WERI-Rb-1 (cell line): ENCODE data around the gene EPHA3.

ENCODE experiments used
- DNase-seq: peaks from one replicate; pipeline ENCODE4 v3.0.0-alpha.2; 2020
- H3K27ac ChIP-seq: fragments of 250-450 bp; sonication (Bioruptor Pico); 2 replicates; pipeline ENCODE4 v1.5.1; 2020; ENCODE audit warnings: mild to moderate bottlenecking, moderate library complexity
- H3K27me3 ChIP-seq: fragments of 250-450 bp; sonication (Bioruptor Pico); 2 replicates; pipeline ENCODE4 v1.5.1; 2021; ENCODE audit warnings: mild to moderate bottlenecking, low read depth, moderate library complexity; ENCODE audit not compliant: insufficient read depth, severe bottlenecking
- H3K36me3 ChIP-seq: fragments of 250-450 bp; sonication (Bioruptor Pico); 2 replicates; pipeline ENCODE4 v1.5.1; 2020; ENCODE audit warnings: mild to moderate bottlenecking, moderate library complexity
- H3K4me3 ChIP-seq: 2 replicates; pipeline ENCODE4 v1.5.1; 2011; ENCODE audit warnings: low read depth, mild to moderate bottlenecking, control low read depth, low read length
- H3K9me3 ChIP-seq: fragments of 250-450 bp; sonication (Bioruptor Pico); 2 replicates; pipeline ENCODE4 v1.5.1; 2021; ENCODE audit warnings: mild to moderate bottlenecking, moderate library complexity; ENCODE audit not compliant: severe bottlenecking
- TF ChIP-seq, protein P1 (sequence below): IDR thresholded peaks from 2 replicates; pipeline ENCODE4 v1.5.1; 2011; ENCODE audit warnings: low read depth, mild to moderate bottlenecking, control low read depth, inconsistent platforms, low read length

The EPHA3 gene

GRCh38 chr3:89306540-89306939 is 199.1 kb downstream of the EPHA3 start:
- no peaks in the 10 kb centered on the region for H3K36me3 ChIP-seq
- no peak for DNase-seq
- H3K27me3 ChIP-seq = no peaks in the 10 kb centered on the region
- TF ChIP-seq, protein P1, sequence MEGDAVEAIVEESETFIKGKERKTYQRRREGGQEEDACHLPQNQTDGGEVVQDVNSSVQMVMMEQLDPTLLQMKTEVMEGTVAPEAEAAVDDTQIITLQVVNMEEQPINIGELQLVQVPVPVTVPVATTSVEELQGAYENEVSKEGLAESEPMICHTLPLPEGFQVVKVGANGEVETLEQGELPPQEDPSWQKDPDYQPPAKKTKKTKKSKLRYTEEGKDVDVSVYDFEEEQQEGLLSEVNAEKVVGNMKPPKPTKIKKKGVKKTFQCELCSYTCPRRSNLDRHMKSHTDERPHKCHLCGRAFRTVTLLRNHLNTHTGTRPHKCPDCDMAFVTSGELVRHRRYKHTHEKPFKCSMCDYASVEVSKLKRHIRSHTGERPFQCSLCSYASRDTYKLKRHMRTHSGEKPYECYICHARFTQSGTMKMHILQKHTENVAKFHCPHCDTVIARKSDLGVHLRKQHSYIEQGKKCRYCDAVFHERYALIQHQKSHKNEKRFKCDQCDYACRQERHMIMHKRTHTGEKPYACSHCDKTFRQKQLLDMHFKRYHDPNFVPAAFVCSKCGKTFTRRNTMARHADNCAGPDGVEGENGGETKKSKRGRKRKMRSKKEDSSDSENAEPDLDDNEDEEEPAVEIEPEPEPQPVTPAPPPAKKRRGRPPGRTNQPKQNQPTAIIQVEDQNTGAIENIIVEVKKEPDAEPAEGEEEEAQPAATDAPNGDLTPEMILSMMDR = no peak
- H3K27ac ChIP-seq = no peak overlapping the region
- no peak overlapping the region for H3K4me3 ChIP-seq
- H3K9me3 ChIP-seq = no peaks in the 10 kb centered on the region

- no peaks in the 10 kb centered on the region for H3K9me3 ChIP-seq
- TF ChIP-seq, protein P1 = no peak
- no peak for DNase-seq
- no peak overlapping the region for H3K27ac ChIP-seq
- no peaks in the 10 kb centered on the region for H3K27me3 ChIP-seq
- H3K36me3 ChIP-seq = no peaks in the 10 kb centered on the region
- no peak overlapping the region for H3K4me3 ChIP-seq
Measured at GRCh38 chr3:89311581-89311980, 204.2 kb downstream of the EPHA3 start.

DNA sequence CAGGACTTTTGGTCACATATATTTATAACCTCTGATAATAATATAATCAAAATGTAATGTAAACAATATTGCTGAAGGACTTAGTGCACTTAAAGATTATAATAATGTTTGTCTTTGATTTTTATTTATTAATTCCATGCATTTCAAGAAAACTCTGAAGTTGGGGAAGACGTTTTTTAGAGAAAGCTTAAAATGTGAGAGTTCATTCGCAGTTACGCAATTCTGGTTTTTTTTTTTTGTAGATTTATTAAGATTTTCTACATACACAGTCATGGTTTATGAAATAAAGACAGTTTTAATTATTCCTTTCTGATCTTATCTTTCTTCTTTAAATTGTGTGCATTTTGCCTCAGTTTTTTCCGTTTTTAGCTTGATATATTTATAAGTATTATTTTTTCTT is 204.7 kb downstream of the EPHA3 start:
- no peak overlapping the region for H3K27ac ChIP-seq
- no peaks in the 10 kb centered on the region for H3K9me3 ChIP-seq
- TF ChIP-seq, protein P1 = no peak
- no peak overlapping the region for H3K4me3 ChIP-seq
- DNase-seq = no peak
- no peaks in the 10 kb centered on the region for H3K36me3 ChIP-seq
- H3K27me3 ChIP-seq = no peaks in the 10 kb centered on the region

- H3K27me3 ChIP-seq = no peaks in the 10 kb centered on the region
- DNase-seq = peak; percentile 39
- no peak overlapping the region for H3K27ac ChIP-seq
- TF ChIP-seq, protein P1 = peak; percentile 44
- no peaks in the 10 kb centered on the region for H3K36me3 ChIP-seq
- H3K4me3 ChIP-seq = no peak overlapping the region
- H3K9me3 ChIP-seq = no peaks in the 10 kb centered on the region
Measured at GRCh38 chr3:89314454-89315098, 207.2 kb downstream of the EPHA3 start.

DNA sequence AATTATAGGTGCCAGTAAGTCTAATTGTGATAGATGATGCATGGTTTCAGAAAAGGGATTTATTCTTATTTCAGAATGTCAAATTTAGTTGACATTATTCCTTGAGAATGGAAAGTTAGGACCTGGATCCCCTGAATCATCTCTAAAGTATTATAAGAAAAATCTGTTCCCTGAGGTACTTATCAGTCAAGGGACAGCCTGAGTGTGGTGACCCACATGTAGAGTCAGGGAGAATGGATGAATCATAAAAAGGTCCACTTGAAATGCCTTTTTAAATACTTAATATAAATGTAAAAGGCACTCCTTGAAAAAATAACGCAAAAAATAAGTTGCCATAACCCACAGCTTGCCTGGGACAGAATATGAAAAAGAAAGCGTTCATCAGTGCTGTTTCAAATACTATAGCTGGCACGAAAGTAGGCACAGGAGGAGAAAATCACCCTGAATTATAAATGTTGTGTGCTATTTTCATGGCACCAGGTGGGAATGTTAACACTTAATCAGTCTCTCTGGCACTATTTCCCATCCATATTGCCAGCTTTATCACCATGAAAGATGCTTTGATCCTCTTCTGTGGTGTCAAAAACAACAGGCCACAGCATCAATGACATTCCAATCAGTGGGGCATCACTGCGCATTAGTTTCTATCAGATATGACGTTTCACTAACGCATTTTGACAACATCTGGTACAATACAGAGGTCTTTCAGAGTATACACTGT is 208.5 kb downstream of the EPHA3 start:
- Histone ChIP-seq H3K36me3 (no peaks in the 10 kb centered on the region), H3K27me3 (no peaks in the 10 kb centered on the region), H3K27ac (no peak overlapping the region), H3K4me3 (no peak overlapping the region), H3K9me3 (no peaks in the 10 kb centered on the region)
- DNase-seq = no peak
- TF ChIP-seq, protein P1 = no peak

DNA sequence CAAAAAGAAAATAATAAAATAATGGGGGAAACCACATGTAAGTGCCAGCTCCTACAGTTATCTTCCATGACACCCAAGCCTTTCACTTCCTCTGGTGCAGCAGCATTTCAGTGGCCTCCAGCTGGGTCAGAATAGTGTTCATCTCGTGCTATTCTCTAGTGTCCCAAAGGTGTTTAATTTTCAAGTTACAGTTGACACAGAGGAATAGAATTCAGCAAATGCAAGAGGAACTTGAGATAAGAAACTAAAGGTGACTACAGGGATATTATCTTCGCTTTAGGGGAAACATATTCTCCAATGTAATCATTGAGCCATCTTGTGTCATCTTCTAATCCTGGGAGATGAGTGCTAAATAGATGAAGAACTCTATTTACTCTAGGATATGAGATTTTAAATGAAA is 212.8 kb downstream of the EPHA3 start:
- no peaks in the 10 kb centered on the region for H3K9me3 ChIP-seq
- H3K27ac ChIP-seq = no peak overlapping the region
- H3K4me3 ChIP-seq = no peak overlapping the region
- no peaks in the 10 kb centered on the region for H3K27me3 ChIP-seq
- TF ChIP-seq, protein P1 = no peak
- no peaks in the 10 kb centered on the region for H3K36me3 ChIP-seq
- no peak for DNase-seq
